Stromal cell of bone marrow (primary cell): ENCODE results near the gene BABAM2.

Experiments
- DNase-seq: peaks from one replicate; pipeline ENCODE4 v3.0.0-alpha.2; 2012; ENCODE audit warnings: low read depth

The BABAM2 gene

GRCh38 chr2:28165087-28165635, 274.6 kb downstream of the BABAM2 start:
- DNase-seq = no peak

GRCh38 chr2:28166956-28167355, 276.4 kb downstream of the BABAM2 start:
- no peak for DNase-seq

- no peak for DNase-seq
These were observed 277.8 kb downstream of the BABAM2 start for GRCh38 chr2:28168376-28168775.

GRCh38 chr2:28169492-28169891, 279.0 kb downstream of the BABAM2 start:
- no peak for DNase-seq

GRCh38 chr2:28172114-28172898, 281.8 kb downstream of the BABAM2 start:
- DNase-seq = no peak

- DNase-seq = no peak
These were observed 282.8 kb downstream of the BABAM2 start for GRCh38 chr2:28173377-28173776.

- DNase-seq = no peak
These were observed 283.7 kb downstream of the BABAM2 start for GRCh38 chr2:28174211-28174610.

- DNase-seq = no peak
These were observed 284.5 kb downstream of the BABAM2 start for GRCh38 chr2:28175028-28175427.

- DNase-seq = no peak
These were observed 288.4 kb downstream of the BABAM2 start for GRCh38 chr2:28178946-28179345.

GRCh38 chr2:28181801-28182200, 291.3 kb downstream of the BABAM2 start:
- no peak for DNase-seq

- DNase-seq = no peak
These were observed 291.8 kb downstream of the BABAM2 start for GRCh38 chr2:28182348-28182747.

- no peak for DNase-seq
These were observed 294.6 kb downstream of the BABAM2 start for GRCh38 chr2:28185153-28185552.

- DNase-seq = peak; percentile 40
These were observed 295.4 kb downstream of the BABAM2 start for GRCh38 chr2:28185891-28186290.

GRCh38 chr2:28187186-28187585, 296.7 kb downstream of the BABAM2 start:
- DNase-seq = no peak

GRCh38 chr2:28188436-28188835, 297.9 kb downstream of the BABAM2 start:
- no peak for DNase-seq

- DNase-seq = no peak
These were observed 303.3 kb downstream of the BABAM2 start for GRCh38 chr2:28193630-28194403.

GRCh38 chr2:28199995-28200679, 309.6 kb downstream of the BABAM2 start:
- DNase-seq = no peak

- no peak for DNase-seq
These were observed 311.2 kb downstream of the BABAM2 start for GRCh38 chr2:28201671-28202180.

- no peak for DNase-seq
These were observed 312.2 kb downstream of the BABAM2 start for GRCh38 chr2:28202719-28203118.

GRCh38 chr2:28206762-28207161, 316.2 kb downstream of the BABAM2 start:
- no peak for DNase-seq

- DNase-seq = no peak
These were observed 318.7 kb downstream of the BABAM2 start for GRCh38 chr2:28209261-28209691.

- DNase-seq = no peak
These were observed 319.3 kb downstream of the BABAM2 start for GRCh38 chr2:28209864-28210263.
